CD4-positive, alpha-beta memory T cell (primary cell): ENCODE results near the gene CMTR1. TPM values are rescaled to one million over a fixed set of nuclear protein-coding genes. Genes with fewer than 3 reads are reported as not detected.
A peak's percentile ranks its signal among the peaks of the same experiment; 100 is the strongest.

Experiments
- CTCF ChIA-PET: fragments of 350-600 bp; sonication (Branson Sonifier 250); formaldehyde crosslinking; loops from one replicate; lab custom pipeline; 2021; ENCODE audit warnings: inconsistent platforms; ENCODE audit not compliant: partially characterized antibody; lab: Charles Lee
- POLR2A ChIA-PET: fragments of 350-600 bp; sonication (Branson Sonifier 250); formaldehyde crosslinking; loops from one replicate; lab custom pipeline; 2021; ENCODE audit not compliant: partially characterized antibody; lab: Charles Lee
- DNase-seq, 5 donors: peaks; one replicate each; pipeline versions ENCODE4 v3.0.0 to v3.0.0-alpha.2; 2020 to 2022; ENCODE audit warnings: mixed read lengths in 1 of 5
- H3K27ac ChIP-seq: one replicate; pipeline ENCODE4 v1.7.0; 2013; ENCODE audit warnings: low read depth, low read length
- H3K27me3 ChIP-seq: 2 replicates; pipeline ENCODE4 v1.7.0; 2013; ENCODE audit warnings: mild to moderate bottlenecking, low read length, moderate library complexity; ENCODE audit not compliant: insufficient read depth
- H3K36me3 ChIP-seq: 2 replicates; pipeline ENCODE4 v1.7.0; 2013; ENCODE audit warnings: mild to moderate bottlenecking, low read length, moderate library complexity; ENCODE audit not compliant: insufficient read depth
- H3K4me1 ChIP-seq: 2 replicates; pipeline ENCODE4 v1.7.0; 2013; ENCODE audit warnings: mild to moderate bottlenecking, low read length, moderate library complexity; ENCODE audit not compliant: insufficient read depth
- H3K4me3 ChIP-seq, 2 donors: one replicate each; pipeline ENCODE4 v1.7.0; 2013; ENCODE audit warnings: low read length in 2 of 2, mild to moderate bottlenecking in 1 of 2
- H3K9me3 ChIP-seq, 2 donors: one replicate each; pipeline ENCODE4 v1.7.0; 2013; ENCODE audit warnings: low read length in 2 of 2, control low read depth in 1 of 2; ENCODE audit not compliant: control insufficient read depth in 1 of 2
- H3K27ac Mint-ChIP-seq, 7 donors: one replicate each; pipeline ENCODE4 v1.8.0; 2020 to 2021; ENCODE audit warnings: mixed read lengths in 7 of 7, mild to moderate bottlenecking in 6 of 7, inconsistent platforms in 3 of 7, moderate library complexity in 3 of 7
- H3K27me3 Mint-ChIP-seq, 2 donors: one replicate each; pipeline ENCODE4 v1.8.0; 2020 to 2021; ENCODE audit warnings: mixed read lengths in 2 of 2
- H3K36me3 Mint-ChIP-seq, 2 donors: one replicate each; pipeline ENCODE4 v1.8.0; 2020 to 2021; ENCODE audit warnings: mixed read lengths in 2 of 2, inconsistent platforms in 1 of 2, mild to moderate bottlenecking in 1 of 2
- H3K4me1 Mint-ChIP-seq, 4 donors: one replicate each; pipeline ENCODE4 v1.8.0; 2020 to 2021; ENCODE audit warnings: mixed read lengths in 4 of 4, mild to moderate bottlenecking in 1 of 4
- H3K4me3 Mint-ChIP-seq, 8 donors: one replicate each; pipeline ENCODE4 v1.8.0; 2020 to 2021; ENCODE audit warnings: mixed read lengths in 8 of 8, mild to moderate bottlenecking in 7 of 8, moderate library complexity in 6 of 8, inconsistent platforms in 3 of 8
- H3K9me3 Mint-ChIP-seq, 8 donors: one replicate each; pipeline ENCODE4 v1.8.0; 2020 to 2021; ENCODE audit warnings: mixed read lengths in 8 of 8, mild to moderate bottlenecking in 5 of 8, inconsistent platforms in 3 of 8, moderate library complexity in 1 of 8
- intact Hi-C: fragments of 100-400 bp; cut with micrococcal nuclease; formaldehyde crosslinking; loops from one replicate; pipeline ENCODE4 v1.15.1; 2023
- polyA plus RNA-seq, 2 donors: library from polyadenylated mRNA; unstranded; fragments of 300-500 nt; fragmentation: Illumina TruSeq; gene quantifications; one replicate each; pipeline ENCODE4 v1.2.3, GENCODE V29; 2021
- total RNA-seq, 2 experiments: library from RNA; stranded (reverse); gene quantifications; one replicate each; pipeline ENCODE4 v1.2.3, GENCODE V29; 2021

The CMTR1 gene
- total and polyA plus RNA-seq, 4 experiments from 2014 or later, result 28.4 to 79.1 (median 53.8) TPM

GRCh38 chr6:37460805-37461204 is 27.8 kb downstream of the CMTR1 start:
- Histone ChIP-seq H3K27ac (no peak overlapping the region), H3K4me3 (no peak overlapping the region), H3K4me1 (no peaks in the 10 kb centered on the region), H3K9me3 (no peaks in the 10 kb centered on the region), H3K36me3 (peaks cover 58% of the 10 kb centered on the region), H3K27me3 (no peaks in the 10 kb centered on the region)
- DNase-seq, result no peak
- Mint-ChIP-seq H3K27ac (peak overlapping the region in 1 of 7 donors; percentile 60), H3K4me1 (peaks cover 0 to 2% (median under 1%) of the 10 kb centered on the region in 4 donors), H3K4me3 (no peak overlapping the region), H3K36me3 (peaks cover 79 to 88% of the 10 kb centered on the region in 2 donors), H3K9me3 (no peaks in the 10 kb centered on the region), H3K27me3 (no peaks in the 10 kb centered on the region)
- ChIA-PET POLR2A (no interaction called here), CTCF (interaction anchor here (1.4 kb wide), 1 partner anchor 10 kb away, joined by 3 read pairs; no protein-coding TSS in a partner anchor)
- intact Hi-C loops, result no loop called here

GRCh38 chr6:37463110-37463509 is 30.1 kb downstream of the CMTR1 start:
- CTCF ChIA-PET, result no interaction called here
- DNase-seq, result no peak
- Histone ChIP-seq H3K9me3 (no peaks in the 10 kb centered on the region), H3K36me3 (peaks cover 57% of the 10 kb centered on the region), H3K4me3 (no peak overlapping the region), H3K27me3 (no peaks in the 10 kb centered on the region), H3K27ac (no peak overlapping the region), H3K4me1 (no peaks in the 10 kb centered on the region)
- H3K27ac Mint-ChIP-seq, result peak overlapping the region in 5 of 7 donors; percentile 2 to 60 (median 23)
- POLR2A ChIA-PET, result no interaction called here
- intact Hi-C loops, result no loop called here
- H3K4me1 Mint-ChIP-seq, result peaks cover 0 to 1% (median 0%) of the 10 kb centered on the region in 4 donors
- peaks cover 0 to 3% (median 0%) of the 10 kb centered on the region in 8 donors for H3K9me3 Mint-ChIP-seq
- no peak overlapping the region for H3K4me3 Mint-ChIP-seq
- no peaks in the 10 kb centered on the region for H3K27me3 Mint-ChIP-seq
- peaks cover 70 to 80% of the 10 kb centered on the region in 2 donors for H3K36me3 Mint-ChIP-seq

DNA sequence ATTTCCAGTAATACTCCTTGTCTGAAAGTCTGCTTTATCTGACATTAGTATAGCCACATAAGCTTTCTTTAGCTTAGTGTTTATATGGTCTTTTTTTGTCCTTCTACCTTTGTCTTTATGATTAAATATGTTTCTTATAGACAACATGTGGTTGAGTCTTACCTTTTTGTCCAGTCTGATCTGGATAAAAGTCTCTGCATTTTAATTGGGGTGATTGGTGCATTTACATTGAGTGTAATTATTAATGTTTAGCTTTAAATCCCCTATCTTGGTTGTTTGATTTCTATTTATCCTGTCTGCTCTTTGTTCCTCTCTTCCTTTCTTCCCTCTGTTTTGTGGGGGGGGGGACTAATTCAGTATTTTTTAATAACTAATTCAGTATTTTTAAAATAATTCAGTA is 34.7 kb downstream of the CMTR1 start:
- H3K27ac ChIP-seq, result no peak overlapping the region
- Mint-ChIP-seq H3K9me3 (peaks cover 0 to 3% (median 0%) of the 10 kb centered on the region in 8 donors), H3K4me1 (peaks cover 0 to 2% (median 0%) of the 10 kb centered on the region in 4 donors), H3K36me3 (peaks cover 61 to 66% of the 10 kb centered on the region in 2 donors), H3K4me3 (no peak overlapping the region), H3K27ac (no peak overlapping the region), H3K27me3 (no peaks in the 10 kb centered on the region)
- no peak for DNase-seq
- CTCF ChIA-PET, result interaction anchor here (0.9 to 1.9 kb wide), 2 partner anchors 17 to 98 kb away, joined by 3 to 6 read pairs; no protein-coding TSS in a partner anchor
- intact Hi-C loops, result no loop called here
- H3K9me3 ChIP-seq, result no peaks in the 10 kb centered on the region
- no peaks in the 10 kb centered on the region for H3K27me3 ChIP-seq
- H3K36me3 ChIP-seq, result peaks cover 37% of the 10 kb centered on the region
- POLR2A ChIA-PET, result no interaction called here
- no peak overlapping the region for H3K4me3 ChIP-seq
- no peaks in the 10 kb centered on the region for H3K4me1 ChIP-seq

DNA sequence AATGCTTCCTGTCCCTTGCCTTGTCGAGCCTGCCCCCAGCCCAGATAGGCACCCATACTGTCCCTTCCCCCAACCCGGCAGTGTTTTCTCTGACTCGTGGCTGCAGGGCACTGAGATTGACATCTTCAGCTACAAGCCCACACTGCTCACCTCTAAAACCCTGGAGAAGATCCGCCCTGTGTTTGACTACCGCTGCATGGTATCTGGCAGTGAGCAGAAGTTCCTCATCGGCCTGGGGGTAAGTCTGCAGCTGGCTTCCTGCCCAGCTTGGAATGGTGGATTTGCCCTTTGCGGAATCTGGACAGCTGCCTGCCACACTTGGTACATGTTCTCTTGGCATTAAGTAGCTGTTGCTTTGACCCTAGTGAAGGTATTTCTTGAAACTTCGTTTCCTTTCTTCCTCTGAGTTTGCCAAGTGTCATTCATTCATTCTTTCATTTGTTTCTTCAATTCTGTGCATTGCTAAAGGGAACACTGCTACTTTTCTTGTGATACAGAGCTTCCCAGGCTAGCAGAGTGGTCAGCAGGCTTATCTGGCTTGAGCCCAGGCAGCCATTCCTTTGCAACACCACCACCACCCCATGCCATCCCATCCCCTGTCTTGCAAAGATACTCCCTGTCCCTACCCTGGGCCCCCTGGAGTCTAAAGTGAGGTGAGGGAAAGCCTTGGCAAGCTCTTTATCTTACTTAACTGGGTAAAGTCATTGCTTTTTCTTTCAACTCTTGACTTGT is 40.5 kb downstream of the CMTR1 start:
- intact Hi-C loops, result no loop called here
- H3K27me3 ChIP-seq, result no peaks in the 10 kb centered on the region
- H3K36me3 ChIP-seq, result peaks cover 74% of the 10 kb centered on the region
- H3K4me3 Mint-ChIP-seq, result no peak overlapping the region
- H3K27ac Mint-ChIP-seq, result peak overlapping the region in 5 of 7 donors; percentile 9 to 81 (median 30)
- H3K9me3 ChIP-seq, result no peaks in the 10 kb centered on the region
- no peak overlapping the region for H3K27ac ChIP-seq
- no peaks in the 10 kb centered on the region for H3K27me3 Mint-ChIP-seq
- H3K9me3 Mint-ChIP-seq, result no peaks in the 10 kb centered on the region
- H3K36me3 Mint-ChIP-seq, result peaks cover 58 to 85% of the 10 kb centered on the region in 2 donors
- DNase-seq, result no peak
- ChIA-PET CTCF (interaction anchor here (1.2 to 1.6 kb wide), 2 partner anchors 10 to 148 kb away, joined by 5 read pairs; no protein-coding TSS in a partner anchor), POLR2A (interaction anchor here (1.2 kb wide), 1 partner anchor 23 kb away, joined by 3 read pairs; no protein-coding TSS in a partner anchor)
- no peak overlapping the region for H3K4me3 ChIP-seq
- H3K4me1 Mint-ChIP-seq, result peaks cover 0 to 3% (median 0%) of the 10 kb centered on the region in 4 donors
- H3K4me1 ChIP-seq, result no peaks in the 10 kb centered on the region

GRCh38 chr6:37474316-37474715 is 41.3 kb downstream of the CMTR1 start:
- Mint-ChIP-seq H3K9me3 (no peaks in the 10 kb centered on the region), H3K36me3 (peaks cover 61 to 89% of the 10 kb centered on the region in 2 donors), H3K4me3 (no peak overlapping the region), H3K27me3 (no peaks in the 10 kb centered on the region), H3K27ac (peak overlapping the region in 5 of 7 donors; percentile 1 to 81 (median 54)), H3K4me1 (peaks cover 0 to 3% (median 0%) of the 10 kb centered on the region in 4 donors)
- Histone ChIP-seq H3K27me3 (no peaks in the 10 kb centered on the region), H3K4me1 (no peaks in the 10 kb centered on the region), H3K4me3 (no peak overlapping the region), H3K9me3 (no peaks in the 10 kb centered on the region), H3K36me3 (peaks cover 82% of the 10 kb centered on the region), H3K27ac (no peak overlapping the region)
- intact Hi-C loops, result no loop called here
- ChIA-PET CTCF (interaction anchor here (0.7 to 1.6 kb wide), 3 partner anchors 9 to 149 kb away, joined by 3 to 5 read pairs (median 5); no protein-coding TSS in a partner anchor), POLR2A (interaction anchor here (1.2 kb wide), 1 partner anchor 22 kb away, joined by 3 read pairs; no protein-coding TSS in a partner anchor)
- no peak for DNase-seq

- ChIA-PET POLR2A (no interaction called here), CTCF (no interaction called here)
- Histone ChIP-seq H3K27ac (no peak overlapping the region), H3K9me3 (no peaks in the 10 kb centered on the region), H3K27me3 (no peaks in the 10 kb centered on the region), H3K36me3 (peaks cover 93% of the 10 kb centered on the region), H3K4me1 (no peaks in the 10 kb centered on the region), H3K4me3 (no peak overlapping the region)
- H3K4me3 Mint-ChIP-seq, result no peak overlapping the region
- DNase-seq, result no peak
- peaks cover 0 to 1% (median 0%) of the 10 kb centered on the region in 4 donors for H3K4me1 Mint-ChIP-seq
- H3K9me3 Mint-ChIP-seq, result no peaks in the 10 kb centered on the region
- H3K36me3 Mint-ChIP-seq, result peaks cover 41 to 88% of the 10 kb centered on the region in 2 donors
- intact Hi-C loops, result no loop called here
- no peaks in the 10 kb centered on the region for H3K27me3 Mint-ChIP-seq
- H3K27ac Mint-ChIP-seq, result peak overlapping the region in 1 of 7 donors; percentile 3
These were observed 44.2 kb downstream of the CMTR1 start for GRCh38 chr6:37477191-37477590.
